Medulla oblongata (tissue), 1 donor: Measurements from ENCODE around the gene ETV6.
"Not testable (repeated sequence)": the region's sequence is repeated elsewhere in the genome, so short reads cannot be mapped to it uniquely, and the experiment has no call there.

Experiments used
- DNase-seq: peaks from one replicate; pipeline ENCODE4 v3.0.0-alpha.2; 2015; ENCODE audit errors: extremely low spot score

The ETV6 gene

DNA sequence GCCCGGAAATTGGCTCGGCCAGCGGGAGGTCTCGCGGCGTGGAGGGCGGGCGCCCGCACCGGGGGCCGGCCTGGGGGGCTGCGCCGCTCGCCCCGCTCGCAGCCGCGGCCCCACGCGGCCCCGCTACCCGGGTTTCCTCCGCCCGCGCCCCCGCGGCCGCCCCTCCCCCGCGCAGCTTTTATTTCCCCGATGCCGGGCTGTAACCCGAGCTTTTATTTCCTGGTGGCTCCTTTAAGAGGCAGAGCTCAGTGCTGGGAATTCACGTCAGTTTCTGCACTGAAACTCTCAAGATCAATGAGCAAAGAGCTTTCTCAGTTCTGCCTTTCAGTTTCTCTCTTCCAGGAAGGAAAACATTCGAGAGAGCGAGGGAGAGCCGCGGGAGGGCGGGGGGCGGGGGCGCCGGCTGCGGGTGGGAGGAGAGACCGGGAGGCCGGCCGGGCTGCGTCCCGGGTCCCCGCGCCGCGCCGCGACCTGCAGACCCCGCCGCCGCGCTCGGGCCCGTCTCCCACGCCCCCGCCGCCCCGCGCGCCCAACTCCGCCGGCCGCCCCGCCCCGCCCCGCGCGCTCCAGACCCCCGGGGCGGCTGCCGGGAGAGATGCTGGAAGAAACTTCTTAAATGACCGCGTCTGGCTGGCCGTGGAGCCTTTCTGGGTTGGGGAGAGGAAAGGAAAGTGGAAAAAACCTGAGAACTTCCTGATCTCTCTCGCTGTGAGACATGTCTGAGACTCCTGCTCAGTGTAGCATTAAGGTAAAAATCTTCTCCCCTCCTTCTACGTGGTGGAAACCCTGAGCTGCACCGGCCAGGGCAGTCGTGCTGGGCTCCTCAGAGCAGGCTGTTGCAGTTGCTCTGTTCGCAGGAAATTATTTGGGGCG lies at the start of gene ETV6:
TSS of gene ETV6 (plus strand) at position 262 of the 873 bp plus-strand sequence. CDS start at position 716, 454 bp downstream.
- DNase-seq = peak; percentile 89

GRCh38 chr12:11600199-11600598 lies 49.3 kb upstream of the ETV6 start:
- no peak for DNase-seq

DNA sequence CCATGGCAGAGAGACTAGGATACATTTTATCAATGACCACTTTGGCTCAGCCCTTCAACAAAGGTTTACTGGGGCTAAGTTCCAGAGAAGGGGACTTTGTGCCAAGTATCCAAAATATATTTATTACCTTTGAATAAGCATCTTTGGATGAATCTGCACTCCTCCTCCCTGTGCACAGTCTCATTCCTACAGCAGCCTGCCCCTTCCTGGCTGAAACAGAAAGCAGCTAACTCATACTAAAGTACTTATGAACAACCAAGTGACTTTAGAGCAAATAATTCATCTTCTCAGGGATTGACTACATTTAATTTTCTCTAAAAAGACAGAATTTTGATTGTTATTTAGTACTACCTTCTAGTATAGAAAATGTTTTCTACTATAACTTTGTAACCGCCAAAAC lies 47.8 kb upstream of the ETV6 start:
- no peak for DNase-seq

- DNase-seq = no peak
Measured at GRCh38 chr12:11607313-11608081, 42.0 kb upstream of the ETV6 start.

GRCh38 chr12:11609045-11609444 lies 40.4 kb upstream of the ETV6 start:
- no peak for DNase-seq

- no peak for DNase-seq
Measured at GRCh38 chr12:11615481-11615880, 34.0 kb upstream of the ETV6 start.

GRCh38 chr12:11618046-11618445 lies 31.4 kb upstream of the ETV6 start:
- DNase-seq = no peak

DNA sequence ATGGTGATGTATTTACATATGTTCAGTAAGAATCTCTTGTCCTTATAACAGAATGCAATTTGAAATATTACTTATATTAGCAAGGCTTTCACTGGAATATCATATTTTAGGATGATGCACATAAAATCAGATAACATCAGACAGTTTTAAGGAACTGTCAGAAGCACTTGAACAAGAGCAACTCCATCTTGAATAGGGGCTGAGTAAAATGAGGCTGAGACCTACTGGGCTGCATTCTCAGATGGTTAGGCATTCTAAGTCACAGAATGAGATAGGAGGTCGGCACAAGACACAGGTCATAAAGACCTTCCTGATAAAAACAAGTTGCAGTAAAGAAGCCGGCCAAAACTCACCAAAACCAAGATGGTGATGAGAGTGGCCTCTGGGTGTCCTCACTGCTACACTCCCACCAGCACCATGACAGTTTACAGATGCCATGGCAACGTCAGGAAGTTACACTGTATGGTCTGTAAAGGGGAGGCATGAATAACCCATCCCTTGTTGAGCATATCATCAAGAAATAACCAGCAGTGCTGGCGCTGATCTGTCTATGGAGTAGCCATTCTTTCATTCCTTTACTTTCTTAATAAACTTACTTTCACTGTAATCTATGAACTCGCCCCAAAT lies 27.6 kb upstream of the ETV6 start:
- DNase-seq = peak; percentile 43

GRCh38 chr12:11622876-11623281 lies 26.6 kb upstream of the ETV6 start:
- DNase-seq = no peak

DNA sequence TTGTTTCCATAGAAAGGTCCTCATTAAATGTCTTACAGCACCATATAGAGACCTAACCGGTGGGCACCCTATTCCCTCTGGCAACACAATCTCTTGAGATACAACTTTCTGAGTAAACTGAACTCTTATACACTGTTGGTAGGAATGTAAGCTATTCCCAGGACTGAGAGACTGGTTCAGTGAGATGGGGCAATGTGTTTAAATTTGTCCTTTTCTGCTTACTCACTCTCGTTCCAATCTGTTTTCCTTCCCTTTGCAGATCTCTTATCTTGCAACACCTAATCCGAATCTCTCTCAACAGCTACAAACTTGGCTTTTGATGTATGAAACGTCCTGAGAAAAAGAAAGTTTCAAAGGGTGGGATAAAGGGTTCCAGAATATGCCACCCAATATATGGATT lies 26.1 kb upstream of the ETV6 start:
- DNase-seq = no peak

- DNase-seq = no peak
Measured at GRCh38 chr12:11624116-11624515, 25.4 kb upstream of the ETV6 start.

DNA sequence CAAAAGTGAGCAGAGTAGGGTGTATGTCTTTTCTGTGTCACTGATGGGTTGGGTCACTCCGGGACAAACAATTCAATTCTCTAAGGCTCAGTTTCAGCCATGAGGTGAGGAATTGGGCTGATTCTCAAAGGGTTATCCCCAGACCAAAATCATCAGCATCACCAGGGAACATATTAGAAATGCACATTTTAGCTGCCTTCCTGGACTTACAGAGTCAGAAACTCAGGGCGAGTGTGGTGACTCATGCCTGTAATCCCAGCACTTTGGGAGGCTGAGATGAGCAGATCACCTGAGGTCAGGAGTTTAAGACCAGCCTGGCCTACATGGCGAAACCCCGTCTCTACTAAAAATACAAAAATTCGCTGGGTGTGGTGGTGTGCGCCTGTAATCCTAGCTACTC lies 21.8 kb upstream of the ETV6 start:
- not testable (repeated sequence) for DNase-seq

GRCh38 chr12:11628353-11628752 lies 21.1 kb upstream of the ETV6 start:
- no peak for DNase-seq

GRCh38 chr12:11630046-11630706 lies 19.3 kb upstream of the ETV6 start:
- DNase-seq = peak; percentile 47

- DNase-seq = no peak
Measured at GRCh38 chr12:11631288-11631687, 18.2 kb upstream of the ETV6 start.

DNA sequence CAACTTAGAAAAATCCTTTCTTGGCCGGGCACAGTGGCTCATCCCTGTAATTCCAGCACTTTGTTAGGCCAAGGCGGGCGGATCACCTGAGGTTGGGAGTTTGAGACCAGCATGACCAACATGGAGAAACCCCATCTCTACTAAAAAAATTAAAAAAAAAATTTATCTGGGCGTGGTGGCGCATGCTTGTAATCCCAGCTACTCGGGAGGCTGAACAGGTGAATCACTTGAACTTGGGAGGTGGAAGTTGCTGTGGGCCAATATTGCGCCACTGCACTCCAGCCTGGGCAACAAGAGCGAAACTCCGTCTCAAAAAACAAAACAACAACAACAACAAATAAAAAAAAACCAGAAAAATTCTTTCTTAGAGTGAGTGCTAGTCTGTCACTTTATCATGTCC lies 17.6 kb upstream of the ETV6 start:
- not testable (repeated sequence) for DNase-seq

- no peak for DNase-seq
Measured at GRCh38 chr12:11633968-11634367, 15.5 kb upstream of the ETV6 start.

- DNase-seq = no peak
Measured at GRCh38 chr12:11635341-11635740, 14.1 kb upstream of the ETV6 start.

- DNase-seq = no peak
Measured at GRCh38 chr12:11638315-11638916, 11.1 kb upstream of the ETV6 start.

DNA sequence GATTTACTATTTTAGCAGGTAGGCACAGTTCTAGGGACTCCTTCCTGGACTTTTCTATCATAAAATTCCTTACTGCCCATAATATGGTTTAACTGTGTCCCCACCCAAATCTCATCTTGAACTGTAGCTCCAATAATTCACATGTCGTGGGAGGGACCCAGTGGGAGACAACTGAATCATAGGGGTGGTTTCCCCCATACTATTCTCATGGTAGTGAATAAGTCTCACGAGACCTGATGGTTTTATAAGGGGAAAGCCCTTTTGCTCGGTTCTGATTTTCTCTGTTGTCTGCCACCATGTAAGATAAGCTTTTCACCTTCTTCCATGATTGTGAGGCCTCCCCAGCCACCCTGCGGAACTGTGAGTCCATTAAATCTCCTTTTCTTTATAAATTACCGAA lies 10.0 kb upstream of the ETV6 start:
- DNase-seq = no peak

GRCh38 chr12:11641522-11641921 lies 8.0 kb upstream of the ETV6 start:
- no peak for DNase-seq

DNA sequence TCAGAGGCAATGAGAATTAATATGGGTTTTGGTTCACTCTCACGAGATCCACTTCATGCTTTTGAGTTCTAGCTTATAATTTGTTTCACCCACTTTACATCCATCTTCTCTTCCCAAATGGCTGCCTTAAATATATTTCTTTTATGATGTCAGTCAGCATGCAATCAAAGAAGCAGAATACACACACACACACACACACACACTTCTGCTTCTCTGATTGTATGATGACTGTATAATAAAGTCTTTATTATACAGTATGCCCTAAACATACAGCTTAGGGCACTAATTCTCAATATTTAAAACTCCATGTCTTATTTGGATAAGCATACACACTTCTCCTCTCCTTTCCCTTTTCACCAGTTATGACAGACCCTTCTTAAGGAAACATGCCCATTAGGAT lies 6.7 kb upstream of the ETV6 start:
- DNase-seq = no peak
